ENCODE measurements around the gene COL23A1. TPM values are rescaled to one million over a fixed set of nuclear protein-coding genes. Genes with fewer than 3 reads are reported as not detected.

COL23A1 gene
- total RNA-seq, 1 experiment from 2014 or later: 0.08 TPM

- no peak for DNase-seq (ENCODE audit: low spot score)
These were observed 167.8 kb downstream of the COL23A1 start for GRCh38 chr5:178422400-178422775.

GRCh38 chr5:178421699-178422399, 168.3 kb downstream of the COL23A1 start:
- DNase-seq (ENCODE audit: low spot score): no peak

GRCh38 chr5:178421128-178421527, 169.1 kb downstream of the COL23A1 start:
- DNase-seq (ENCODE audit: low spot score): no peak

- DNase-seq (ENCODE audit: low spot score): no peak
These were observed 169.8 kb downstream of the COL23A1 start for GRCh38 chr5:178420354-178420781.

- DNase-seq (ENCODE audit: low spot score): no peak
These were observed 170.5 kb downstream of the COL23A1 start for GRCh38 chr5:178419651-178420050.

- DNase-seq (ENCODE audit: low spot score): no peak
These were observed 171.0 kb downstream of the COL23A1 start for GRCh38 chr5:178419196-178419595.

- no peak for DNase-seq (ENCODE audit: low spot score)
These were observed 171.7 kb downstream of the COL23A1 start for GRCh38 chr5:178418471-178419010.

- DNase-seq (ENCODE audit: low spot score): no peak
These were observed 172.2 kb downstream of the COL23A1 start for GRCh38 chr5:178418031-178418430.

- peak; percentile 44 for DNase-seq (ENCODE audit: low spot score)
These were observed 172.8 kb downstream of the COL23A1 start for GRCh38 chr5:178417391-178417811.

GRCh38 chr5:178416919-178417318, 173.3 kb downstream of the COL23A1 start:
- peak; percentile 62 for DNase-seq (ENCODE audit: low spot score)

- DNase-seq (ENCODE audit: low spot score): no peak
These were observed 173.8 kb downstream of the COL23A1 start for GRCh38 chr5:178416206-178416882.

GRCh38 chr5:178415353-178415752, 174.8 kb downstream of the COL23A1 start:
- no peak for DNase-seq (ENCODE audit: low spot score)

- DNase-seq (ENCODE audit: low spot score): no peak
These were observed 176.2 kb downstream of the COL23A1 start for GRCh38 chr5:178413988-178414387.

- no peak for DNase-seq (ENCODE audit: low spot score)
These were observed 179.1 kb downstream of the COL23A1 start for GRCh38 chr5:178411083-178411482.

GRCh38 chr5:178407646-178408045, 182.5 kb downstream of the COL23A1 start:
- no peak for DNase-seq (ENCODE audit: low spot score)

GRCh38 chr5:178404987-178405386, 185.2 kb downstream of the COL23A1 start:
- no peak for DNase-seq (ENCODE audit: low spot score)

GRCh38 chr5:178403956-178404600, 186.1 kb downstream of the COL23A1 start:
- DNase-seq (ENCODE audit: low spot score): no peak

GRCh38 chr5:178403351-178403750, 186.8 kb downstream of the COL23A1 start:
- DNase-seq (ENCODE audit: low spot score): no peak

- DNase-seq (ENCODE audit: low spot score): no peak
These were observed 190.5 kb downstream of the COL23A1 start for GRCh38 chr5:178399701-178400095.

GRCh38 chr5:178398901-178399700, 191.1 kb downstream of the COL23A1 start:
- no peak for DNase-seq (ENCODE audit: low spot score)

GRCh38 chr5:178396796-178397720, 193.1 kb downstream of the COL23A1 start:
- no peak for DNase-seq (ENCODE audit: low spot score)
